Left renal pelvis (tissue), 4 donors: Measurements from ENCODE around the gene PPP1R3F. TPM values are rescaled to one million over a fixed set of nuclear protein-coding genes. Genes with fewer than 3 reads are reported as not detected.

Experiments used
- DNase-seq, 4 donors: peaks; one replicate each; pipeline ENCODE4 v3.0.0-alpha.2; 2013; ENCODE audit warnings: low read depth in 4 of 4, low spot score in 3 of 4
- polyA plus RNA-seq, 4 donors: library from polyadenylated mRNA; unstranded; fragments of 120-200 nt; gene quantifications; one replicate each; pipeline ENCODE4 v1.2.1, GENCODE V29; 2013; ENCODE audit not compliant: insufficient read length in 4 of 4

PPP1R3F gene, protein sequence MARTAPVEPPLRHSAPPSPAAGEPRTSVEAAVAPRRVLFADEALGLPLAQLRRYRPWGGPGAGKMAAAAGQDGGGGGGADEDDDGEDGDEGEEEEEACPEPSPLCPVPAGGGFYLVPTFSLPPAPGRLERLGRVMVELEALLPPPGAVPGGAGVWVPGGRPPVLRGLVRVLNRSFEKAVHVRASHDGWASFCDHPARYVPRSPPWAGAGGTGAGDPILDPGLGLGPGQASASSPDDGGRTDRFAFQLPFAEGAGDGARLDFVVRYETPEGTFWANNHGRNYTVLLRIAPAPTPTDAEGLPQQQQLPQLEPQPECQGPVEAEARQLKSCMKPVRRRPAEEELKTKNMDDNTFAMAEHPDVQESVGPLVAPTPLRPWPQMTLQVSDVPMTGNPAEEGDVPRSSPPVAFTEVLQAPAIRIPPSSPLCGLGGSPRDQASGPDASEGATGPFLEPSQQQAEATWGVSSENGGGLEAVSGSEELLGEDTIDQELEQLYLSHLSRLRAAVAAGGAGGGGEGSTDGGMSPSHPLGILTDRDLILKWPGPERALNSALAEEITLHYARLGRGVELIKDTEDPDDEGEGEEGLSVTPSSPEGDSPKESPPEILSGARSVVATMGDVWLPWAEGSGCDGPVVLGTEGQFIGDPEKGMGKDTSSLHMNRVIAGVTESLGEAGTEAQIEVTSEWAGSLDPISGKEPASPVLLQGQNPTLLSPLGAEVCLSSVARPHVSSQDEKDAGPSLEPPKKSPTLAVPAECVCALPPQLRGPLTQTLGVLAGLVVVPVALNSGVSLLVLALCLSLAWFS
- polyA plus RNA-seq: 10 to 100 TPM in 1 of 4 donors, 1 to 10 TPM in 3; 4.8 to 11.5 (median 5.0) TPM

DNA sequence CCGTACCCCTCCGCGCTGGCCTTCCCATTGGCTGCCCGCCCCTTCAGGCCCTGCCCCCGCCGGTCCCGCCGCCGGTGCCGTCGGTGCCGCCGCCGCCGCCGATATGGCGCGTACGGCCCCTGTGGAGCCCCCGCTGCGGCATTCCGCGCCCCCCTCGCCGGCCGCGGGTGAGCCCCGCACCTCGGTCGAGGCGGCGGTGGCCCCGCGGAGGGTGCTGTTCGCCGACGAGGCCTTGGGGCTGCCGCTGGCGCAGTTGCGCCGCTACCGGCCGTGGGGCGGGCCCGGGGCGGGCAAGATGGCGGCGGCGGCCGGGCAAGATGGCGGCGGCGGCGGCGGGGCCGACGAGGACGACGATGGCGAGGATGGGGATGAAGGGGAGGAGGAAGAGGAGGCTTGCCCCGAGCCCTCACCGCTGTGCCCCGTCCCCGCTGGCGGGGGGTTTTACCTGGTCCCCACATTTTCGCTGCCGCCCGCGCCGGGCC, at the start of gene PPP1R3F:
PPP1R3F (plus strand) TSS at position 27 of the 482 bp plus-strand sequence; CDS start at position 104, 77 bp downstream.
- no peak for DNase-seq

DNA sequence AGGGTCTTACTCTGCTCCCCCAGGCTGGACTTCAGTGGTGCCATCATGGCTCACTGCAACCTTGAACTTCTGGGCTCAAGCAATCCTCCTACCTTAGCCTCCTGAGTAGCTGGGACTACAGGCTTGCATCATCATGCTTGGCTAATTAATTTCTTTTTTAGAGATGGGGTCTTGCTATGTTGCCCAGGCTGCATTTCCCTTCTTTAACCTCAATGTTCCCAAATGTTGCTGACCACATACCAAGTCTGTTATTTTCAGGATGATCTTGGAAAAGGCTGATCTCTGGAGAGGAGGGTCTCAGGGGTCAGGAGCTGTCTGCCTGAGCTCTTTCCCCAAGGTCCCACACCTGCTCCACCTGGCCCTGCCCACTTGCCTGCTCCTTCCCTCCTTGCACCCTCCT, 49.5 kb upstream of the PPP1R3F start:
- no peak for DNase-seq

- no peak for DNase-seq
Measured at GRCh38 chrX:49221868-49222267, 47.7 kb upstream of the PPP1R3F start.

- DNase-seq: no peak
Measured at GRCh38 chrX:49225858-49226257, 43.7 kb upstream of the PPP1R3F start.

GRCh38 chrX:49226946-49227345, 42.6 kb upstream of the PPP1R3F start:
- no peak for DNase-seq

- DNase-seq: no peak
Measured at GRCh38 chrX:49227726-49228125, 41.9 kb upstream of the PPP1R3F start.

- DNase-seq: no peak
Measured at GRCh38 chrX:49228185-49228584, 41.4 kb upstream of the PPP1R3F start.

DNA sequence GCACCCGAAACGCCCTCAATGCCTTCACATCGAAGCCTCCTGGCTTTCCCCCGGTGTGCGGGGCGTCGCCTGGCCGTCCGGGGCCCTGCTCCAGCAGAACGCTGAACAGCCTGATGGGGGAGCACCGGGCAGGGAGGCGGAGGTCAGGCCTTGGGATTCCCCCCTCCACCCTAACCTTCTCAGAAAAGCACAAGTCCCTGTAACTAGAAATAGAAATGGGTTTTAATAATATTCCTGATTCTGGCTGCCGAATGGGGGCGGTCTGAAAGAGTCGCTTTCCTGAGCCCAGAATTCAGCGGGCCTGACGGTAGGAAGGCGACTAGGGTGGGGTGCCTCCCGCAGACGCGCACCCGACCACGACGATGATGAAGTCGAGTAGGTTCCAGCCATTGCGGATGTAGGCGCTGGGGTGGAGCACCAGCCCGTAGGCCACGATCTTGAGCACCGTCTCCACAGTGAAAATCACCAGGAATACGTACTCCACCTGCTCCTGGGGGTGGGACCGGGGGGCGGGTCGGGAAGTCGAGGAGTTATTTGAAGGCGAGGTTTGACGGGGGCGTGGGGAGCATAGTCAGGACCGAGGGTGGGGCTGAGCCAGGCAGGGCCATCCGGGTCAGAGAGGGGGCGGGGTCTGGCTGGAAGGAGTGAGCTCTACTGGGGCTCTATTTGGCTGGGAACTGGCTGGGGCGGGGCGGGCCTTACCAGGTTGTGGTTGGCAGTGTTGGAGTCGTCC, 38.9 kb upstream of the PPP1R3F start:
- no peak for DNase-seq

DNA sequence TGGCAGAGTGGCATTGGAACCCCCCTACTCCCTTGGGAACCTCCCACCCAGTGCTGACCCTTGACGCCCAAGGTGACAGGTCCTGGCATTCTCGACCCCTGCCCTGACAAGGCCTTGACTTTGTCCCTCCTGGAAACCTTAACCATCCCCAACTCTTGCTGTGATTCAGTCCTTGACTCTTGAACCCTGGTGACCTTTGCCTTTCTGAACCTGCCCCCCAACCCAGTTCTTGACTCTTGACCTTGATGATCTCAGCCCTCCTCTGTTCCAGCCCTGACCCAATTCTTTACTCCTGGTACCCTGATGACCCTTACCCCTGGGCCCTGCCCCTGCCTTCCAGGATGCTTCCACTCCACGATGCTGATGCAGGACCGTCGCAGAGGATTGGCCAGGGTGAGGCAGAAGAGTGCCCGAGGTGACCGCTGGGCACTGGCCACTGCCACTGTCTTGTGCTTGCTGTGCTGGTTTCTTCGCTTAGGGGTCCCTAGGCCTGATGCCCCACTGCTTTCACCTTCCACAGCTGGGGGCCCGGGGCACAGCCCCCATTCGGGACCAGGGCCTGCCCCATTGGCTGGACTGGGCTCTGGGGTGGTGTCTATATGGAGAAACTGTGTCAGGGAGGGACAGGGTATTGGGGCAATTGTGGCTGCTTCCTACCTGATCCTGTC, 38.1 kb upstream of the PPP1R3F start:
- no peak for DNase-seq

GRCh38 chrX:49232525-49232924, 37.1 kb upstream of the PPP1R3F start:
- DNase-seq: no peak

- no peak for DNase-seq
Measured at GRCh38 chrX:49233176-49233575, 36.4 kb upstream of the PPP1R3F start, which contains the start of gene CACNA1F. Gene CACNA1F (minus strand): TSS chrX:49233340. CDS start chrX:49233309, 31 bp downstream.

- DNase-seq: no peak
Measured at GRCh38 chrX:49233887-49234555, 35.6 kb upstream of the PPP1R3F start.

- no peak for DNase-seq
Measured at GRCh38 chrX:49237060-49237459, 32.5 kb upstream of the PPP1R3F start.

GRCh38 chrX:49238735-49239134, 30.9 kb upstream of the PPP1R3F start:
- DNase-seq: no peak

DNA sequence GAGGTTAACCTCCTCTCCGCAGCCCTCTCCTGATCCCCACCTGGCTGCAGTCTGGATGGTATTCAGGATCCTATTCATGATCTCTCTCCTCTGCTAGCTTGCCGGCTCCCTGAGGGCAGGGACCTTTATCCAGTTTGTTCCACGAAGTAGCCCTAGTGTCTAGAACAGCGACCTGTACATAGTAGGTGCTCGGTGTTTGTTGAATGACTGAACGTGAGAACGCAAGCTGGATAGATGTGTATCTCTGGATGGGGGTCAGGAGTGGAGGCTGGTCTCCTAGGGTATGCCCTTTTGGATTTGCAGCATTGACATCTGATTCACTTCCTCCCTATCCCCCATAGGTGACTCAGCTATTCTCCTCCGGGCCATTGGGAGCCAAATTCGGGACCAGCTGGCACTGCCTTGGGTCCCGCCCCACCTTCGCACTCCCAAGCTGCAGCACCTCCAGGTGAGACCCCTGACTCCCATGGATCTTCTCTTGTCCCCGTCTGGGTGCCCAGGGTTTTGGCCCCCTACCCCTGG, 27.0 kb upstream of the PPP1R3F start:
- no peak for DNase-seq

- DNase-seq: no peak
Measured at GRCh38 chrX:49243166-49243565, 26.4 kb upstream of the PPP1R3F start.

- no peak for DNase-seq
Measured at GRCh38 chrX:49244207-49244606, 25.4 kb upstream of the PPP1R3F start.

DNA sequence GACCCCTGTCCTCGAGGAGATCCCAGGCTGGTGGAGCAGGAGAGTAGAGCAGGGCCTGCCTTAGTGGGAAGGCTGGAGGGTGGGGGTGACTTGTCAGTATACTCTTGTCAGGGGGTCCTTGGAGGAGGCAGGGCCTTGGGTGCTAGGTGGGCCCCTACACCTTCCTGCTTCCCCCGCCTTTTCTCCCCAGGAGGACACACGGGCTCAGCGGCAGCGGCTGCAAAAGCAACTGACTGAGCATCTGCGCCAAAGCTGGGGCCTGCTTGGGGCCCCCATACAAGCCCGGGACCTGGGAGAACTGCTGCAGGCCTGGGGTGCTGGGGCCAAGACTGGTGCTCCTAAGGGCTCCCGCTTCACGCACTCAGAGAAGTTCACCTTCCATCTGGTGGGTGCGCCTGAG, 23.1 kb upstream of the PPP1R3F start:
- no peak for DNase-seq

DNA sequence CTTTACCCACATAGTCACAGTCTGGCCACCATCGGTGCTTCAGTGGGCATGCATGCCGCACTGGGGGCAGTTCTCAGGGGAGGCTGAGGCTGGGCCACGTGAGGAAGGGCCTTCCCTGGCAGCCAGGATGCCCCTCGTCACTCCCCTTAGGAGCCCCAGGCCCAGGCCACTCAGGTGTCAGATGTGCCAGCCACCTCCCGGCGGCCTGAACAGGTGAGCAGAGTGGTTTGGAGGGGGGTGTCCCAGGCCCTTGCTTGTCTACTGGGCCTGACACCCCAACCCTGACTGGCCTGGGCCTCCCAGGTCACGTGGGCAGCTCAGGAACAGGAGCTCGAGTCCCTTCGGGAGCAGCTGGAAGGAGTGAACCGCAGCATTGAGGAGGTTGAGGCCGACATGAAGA, 22.2 kb upstream of the PPP1R3F start:
- DNase-seq: no peak
